Measurements from ENCODE around the gene DNAH12. TPM values are rescaled to one million over a fixed set of nuclear protein-coding genes. Genes with fewer than 3 reads are reported as not detected.
A peak's percentile ranks its signal among the peaks of the same experiment; 100 is the strongest.

DNAH12 gene
- total RNA-seq, 4 donors from 2014 or later: under 0.01 to 1.1 (median 0.15) TPM

- TF ChIP-seq CTCF (IDR thresholded peaks at IDR 0.05): no peak
- TF ChIP-seq EP300 (IDR thresholded peaks at IDR 0.05): no peak
- no peak for TF ChIP-seq POLR2A (IDR thresholded peaks at IDR 0.05)
- Histone ChIP-seq H3K9me3 (no peaks in the 10 kb centered on the region), H3K27me3 (no peaks in the 10 kb centered on the region), H3K36me3 (no peaks in the 10 kb centered on the region), H3K27ac (no peak overlapping the region), H3K4me1 (peaks cover 0 to 2% (median 0%) of the 10 kb centered on the region in 4 donors), H3K4me3 (no peak overlapping the region)
- 72 to 77% methylated on average over 5 of the region's 5 CpGs for WGBS, 2 donors
- DNase-seq (ENCODE audit: low spot score in 2 of 2): no peak
Measured at GRCh38 chr3:57402675-57403074, 141.5 kb downstream of the DNAH12 start.

GRCh38 chr3:57397175-57398026 lies 146.7 kb downstream of the DNAH12 start:
- no peak overlapping the region for H3K4me3 ChIP-seq
- peaks cover 0 to 6% (median 0%) of the 10 kb centered on the region in 4 donors for H3K4me1 ChIP-seq
- 8 to 9% methylated on average over 3 of the region's 3 CpGs for WGBS, 2 donors
- DNase-seq (ENCODE audit: low spot score in 2 of 2): peak in 1 of 2 donors; percentile 20
- no peaks in the 10 kb centered on the region for H3K36me3 ChIP-seq
- TF ChIP-seq EP300 (IDR thresholded peaks at IDR 0.05) (no peak), CTCF (IDR thresholded peaks at IDR 0.05) (peak; percentile 55 to 83 (median 66)), POLR2A (IDR thresholded peaks at IDR 0.05) (no peak)
- no peaks in the 10 kb centered on the region for H3K27me3 ChIP-seq
- H3K27ac ChIP-seq: no peak overlapping the region
- no peaks in the 10 kb centered on the region for H3K9me3 ChIP-seq

GRCh38 chr3:57393977-57394376 lies 150.2 kb downstream of the DNAH12 start:
- H3K36me3 ChIP-seq: no peaks in the 10 kb centered on the region
- no peaks in the 10 kb centered on the region for H3K27me3 ChIP-seq
- TF ChIP-seq CTCF (IDR thresholded peaks at IDR 0.05) (no peak), EP300 (IDR thresholded peaks at IDR 0.05) (no peak), POLR2A (IDR thresholded peaks at IDR 0.05) (no peak)
- H3K4me1 ChIP-seq: peaks cover 0 to 6% (median 0%) of the 10 kb centered on the region in 4 donors
- WGBS, 2 donors: 51 to 69% methylated on average over 3 of the region's 3 CpGs
- no peak overlapping the region for H3K27ac ChIP-seq
- H3K4me3 ChIP-seq: no peak overlapping the region
- DNase-seq (ENCODE audit: low spot score in 2 of 2): no peak
- H3K9me3 ChIP-seq: no peaks in the 10 kb centered on the region

GRCh38 chr3:57391767-57392166 lies 152.4 kb downstream of the DNAH12 start:
- Histone ChIP-seq H3K27ac (no peak overlapping the region), H3K4me1 (no peaks in the 10 kb centered on the region), H3K4me3 (no peak overlapping the region), H3K27me3 (no peaks in the 10 kb centered on the region), H3K36me3 (no peaks in the 10 kb centered on the region), H3K9me3 (no peaks in the 10 kb centered on the region)
- no peak for DNase-seq (ENCODE audit: low spot score in 2 of 2)
- WGBS, 2 donors: 69 to 79% methylated on average over 5 of the region's 5 CpGs
- no peak for TF ChIP-seq CTCF (IDR thresholded peaks at IDR 0.05)
- no peak for TF ChIP-seq POLR2A (IDR thresholded peaks at IDR 0.05)
- no peak for TF ChIP-seq EP300 (IDR thresholded peaks at IDR 0.05)

GRCh38 chr3:57389271-57389670 lies 154.9 kb downstream of the DNAH12 start:
- Histone ChIP-seq H3K27ac (no peak overlapping the region), H3K4me3 (no peak overlapping the region), H3K36me3 (no peaks in the 10 kb centered on the region), H3K27me3 (no peaks in the 10 kb centered on the region), H3K9me3 (no peaks in the 10 kb centered on the region), H3K4me1 (no peaks in the 10 kb centered on the region)
- WGBS, 2 donors: 85 to 86% methylated on average over 2 of the region's 2 CpGs
- no peak for DNase-seq (ENCODE audit: low spot score in 2 of 2)
- TF ChIP-seq CTCF (IDR thresholded peaks at IDR 0.05) (no peak), EP300 (IDR thresholded peaks at IDR 0.05) (no peak), POLR2A (IDR thresholded peaks at IDR 0.05) (no peak)

All from tibial nerve (tissue), 4 donors.